PC-9 (cell line): ENCODE results near the gene ARID5B. TPM values are rescaled to one million over a fixed set of nuclear protein-coding genes. Genes with fewer than 3 reads are reported as not detected.
A peak's percentile ranks its signal among the peaks of the same experiment; 100 is the strongest.

Source experiments
- BruUV-seq: library from RNA; stranded (reverse); fragments of 400-500 nt; replicated peaks from 2 replicates; lab custom pipeline; 2021; lab: Mats Ljungman, UMichigan
- CTCF ChIA-PET: fragments of 300-600 bp; sonication (Branson Sonifier 250); formaldehyde crosslinking; loops from one replicate; lab custom pipeline; 2022; ENCODE audit warnings: antibody characterized with exemption; lab: Charles Lee
- POLR2A ChIA-PET: fragments of 300-600 bp; sonication (Branson Sonifier 250); formaldehyde crosslinking; loops from one replicate; lab custom pipeline; 2022; ENCODE audit warnings: antibody characterized with exemption; ENCODE audit not compliant: unreplicated experiment; lab: Charles Lee
- DNase-seq, 2 experiments: peaks; one replicate each; pipeline versions ENCODE4 v3.0.0 to v3.0.0-alpha.2; 2015 to 2022; ENCODE audit warnings: mixed read lengths in 1 of 2
- H2AFZ ChIP-seq: fragments of 200-600 bp; sonication (generic); 2 replicates; pipeline ENCODE4 v1.8.1; 2017; ENCODE audit warnings: antibody characterized with exemption
- H3F3A ChIP-seq: fragments of 200-600 bp; sonication (generic); 2 replicates; pipeline ENCODE4 v1.8.1; 2017; ENCODE audit warnings: antibody characterized with exemption, mild to moderate bottlenecking, low read depth; ENCODE audit not compliant: insufficient read depth
- H3K27ac ChIP-seq: fragments of 200-600 bp; sonication (generic); 2 replicates; pipeline ENCODE4 v1.6.1; 2016; ENCODE audit warnings: mixed run types
- H3K27me3 ChIP-seq: fragments of 200-600 bp; sonication (generic); 2 replicates; pipeline ENCODE4 v1.6.1; 2016; ENCODE audit warnings: low read depth, mixed run types; ENCODE audit not compliant: insufficient read depth
- H3K36me3 ChIP-seq: fragments of 200-600 bp; sonication (generic); 2 replicates; pipeline ENCODE4 v1.6.1; 2016; ENCODE audit warnings: low read depth, mixed run types
- H3K4me1 ChIP-seq: fragments of 200-600 bp; sonication (generic); replicated peaks from 2 replicates; pipeline ENCODE4 v1.6.1; 2016; ENCODE audit warnings: mixed run types; ENCODE audit not compliant: insufficient read depth
- H3K4me2 ChIP-seq: fragments of 200-600 bp; sonication (generic); 2 replicates; pipeline ENCODE4 v1.6.1; 2017; ENCODE audit warnings: mixed run types
- H3K4me3 ChIP-seq: fragments of 200-600 bp; sonication (generic); 2 replicates; pipeline ENCODE4 v1.6.1; 2016; ENCODE audit warnings: mixed run types
- H3K79me2 ChIP-seq: fragments of 200-600 bp; sonication (generic); 2 replicates; pipeline ENCODE4 v1.6.1; 2017; ENCODE audit warnings: low read depth, mixed run types
- H3K9me2 ChIP-seq: fragments of 200-600 bp; sonication (generic); 2 replicates; pipeline ENCODE4 v1.8.1; 2017; ENCODE audit warnings: mild to moderate bottlenecking; ENCODE audit not compliant: insufficient read depth
- H3K9me3 ChIP-seq: fragments of 200-600 bp; sonication (generic); 2 replicates; pipeline ENCODE4 v1.8.1; 2016; ENCODE audit warnings: low read depth; ENCODE audit not compliant: insufficient read depth
- H4K20me1 ChIP-seq: fragments of 200-600 bp; sonication (generic); 2 replicates; pipeline ENCODE4 v1.8.1; 2017; ENCODE audit not compliant: insufficient read depth
- CTCF ChIP-seq: fragments of 200-600 bp; sonication (generic); conservative IDR thresholded peaks from 2 replicates; pipeline ENCODE4 v1.6.1; 2017; ENCODE audit warnings: mixed run types, antibody characterized with exemption, mild to moderate bottlenecking, moderate library complexity
- EZH2 ChIP-seq: fragments of 200-600 bp; sonication (generic); IDR thresholded peaks from 2 replicates; pipeline ENCODE4 v1.8.0; 2017; ENCODE audit warnings: antibody characterized with exemption, low read depth
- intact Hi-C: fragments of 100-400 bp; cut with micrococcal nuclease; formaldehyde crosslinking; loops from one replicate; pipeline ENCODE4 v1.10.0; 2022; ENCODE audit not compliant: unreplicated experiment
- total RNA-seq: library from RNA; stranded (reverse); gene quantifications from 2 replicates; pipeline ENCODE4 v1.2.3, GENCODE V29; 2021

Gene ARID5B
- total RNA-seq, 1 experiment from 2014 or later = 7.4 TPM

- H3K4me3 ChIP-seq = peak overlapping the region; percentile 49
- no peaks in the 10 kb centered on the region for H4K20me1 ChIP-seq
- H3K36me3 ChIP-seq = peaks cover 7% of the 10 kb centered on the region; the same call in 1 of the 2 replicates
- H3K9me2 ChIP-seq = no peaks in the 10 kb centered on the region
- DNase-seq = no peak
- CTCF ChIA-PET = interaction anchor here (0.6 to 1.6 kb wide), 4 partner anchors 27 to 195 kb away, joined by 3 to 7 read pairs (median 5); no protein-coding TSS in a partner anchor
- TF ChIP-seq CTCF = no peak
- TF ChIP-seq EZH2 = no peak
- H3K4me1 ChIP-seq = peaks cover 59% of the 10 kb centered on the region
- peak overlapping the region; percentile 47 for H3K27ac ChIP-seq
- POLR2A ChIA-PET = interaction anchor here (0.6 to 0.7 kb wide), 3 partner anchors 34 to 636 kb away, joined by 3 to 9 read pairs (median 4); no protein-coding TSS in a partner anchor
- no peaks in the 10 kb centered on the region for H3K79me2 ChIP-seq
- H3K27me3 ChIP-seq = no peaks in the 10 kb centered on the region
- H3K4me2 ChIP-seq = peak overlapping the region; percentile 80
- intact Hi-C loops = loop anchor here (2.0 kb wide), 2 partner anchors 27 to 63 kb away; no protein-coding TSS in a partner anchor
- H2AFZ ChIP-seq = peak overlapping the region; percentile 76
- H3F3A ChIP-seq = peaks cover 31% of the 10 kb centered on the region; the same call in 1 of the 2 replicates
- no TSS peak for BruUV-seq
- peaks cover under 1% of the 10 kb centered on the region; the same call in 1 of the 2 replicates for H3K9me3 ChIP-seq
Measured at GRCh38 chr10:62049624-62050345, 148.3 kb downstream of the ARID5B start.

GRCh38 chr10:62050346-62050892, 148.9 kb downstream of the ARID5B start:
- DNase-seq = no peak
- Histone ChIP-seq H3K4me3 (peak overlapping the region; percentile 49; the same call in 1 of the 2 replicates), H3F3A (peaks cover 31% of the 10 kb centered on the region; the same call in 1 of the 2 replicates), H3K9me2 (no peaks in the 10 kb centered on the region), H4K20me1 (no peaks in the 10 kb centered on the region), H2AFZ (no peak overlapping the region), H3K9me3 (no peaks in the 10 kb centered on the region), H3K79me2 (no peaks in the 10 kb centered on the region), H3K27ac (no peak overlapping the region), H3K4me1 (peaks cover 59% of the 10 kb centered on the region), H3K36me3 (peaks cover 7% of the 10 kb centered on the region; the same call in 1 of the 2 replicates), H3K4me2 (peak overlapping the region; percentile 80), H3K27me3 (no peaks in the 10 kb centered on the region)
- intact Hi-C loops = loop anchor here (2.0 kb wide), 1 partner anchor 62 kb away; no protein-coding TSS in a partner anchor
- CTCF ChIA-PET = interaction anchor here (1.0 to 1.2 kb wide), 2 partner anchors 44 to 195 kb away, joined by 3 to 6 read pairs; no protein-coding TSS in a partner anchor
- POLR2A ChIA-PET = interaction anchor here (0.7 kb wide), 1 partner anchor 34 kb away, joined by 3 read pairs; no protein-coding TSS in a partner anchor
- BruUV-seq = no TSS peak
- no peak for TF ChIP-seq EZH2
- TF ChIP-seq CTCF = no peak

GRCh38 chr10:62050893-62051433, 149.5 kb downstream of the ARID5B start:
- peaks cover 7% of the 10 kb centered on the region; the same call in 1 of the 2 replicates for H3K36me3 ChIP-seq
- H3K4me2 ChIP-seq = peak overlapping the region; percentile 80
- H3K9me3 ChIP-seq = no peaks in the 10 kb centered on the region
- peaks cover 27% of the 10 kb centered on the region; the same call in 1 of the 2 replicates for H3F3A ChIP-seq
- peak; percentile 43 to 83 for DNase-seq
- peaks cover 54% of the 10 kb centered on the region for H3K4me1 ChIP-seq
- POLR2A ChIA-PET = no interaction called here
- H3K27me3 ChIP-seq = no peaks in the 10 kb centered on the region
- no TSS peak for BruUV-seq
- TF ChIP-seq EZH2 (no peak), CTCF (no peak)
- CTCF ChIA-PET = no interaction called here
- H4K20me1 ChIP-seq = no peaks in the 10 kb centered on the region
- H3K27ac ChIP-seq = no peak overlapping the region
- intact Hi-C loops = loop anchor here (2.0 kb wide), 1 partner anchor 62 kb away; no protein-coding TSS in a partner anchor
- no peak overlapping the region for H2AFZ ChIP-seq
- H3K79me2 ChIP-seq = no peaks in the 10 kb centered on the region
- H3K4me3 ChIP-seq = no peak overlapping the region
- no peaks in the 10 kb centered on the region for H3K9me2 ChIP-seq
